CD4-positive, alpha-beta T cell treated with Interferon alpha-2 for 1 hour (primary cell): ENCODE measurements around the gene TMCC3.
"Not testable (repeated sequence)": the region's sequence is repeated elsewhere in the genome, so short reads cannot be mapped to it uniquely, and the experiment has no call there.

Experiments
- DNase-seq, 2 donors: peaks; one replicate each; pipeline ENCODE4 v3.0.0-alpha.2; 2020 to 2022

The TMCC3 gene

GRCh38 chr12:94597268-94597667 lies 53.1 kb downstream of the TMCC3 start:
- DNase-seq: no peak

- no peak for DNase-seq
These were observed 53.8 kb downstream of the TMCC3 start for GRCh38 chr12:94596596-94596995.

- DNase-seq: no peak
These were observed 55.2 kb downstream of the TMCC3 start for GRCh38 chr12:94595152-94595551.

GRCh38 chr12:94594443-94594825 lies 55.9 kb downstream of the TMCC3 start:
- no peak for DNase-seq

GRCh38 chr12:94593822-94594442 lies 56.4 kb downstream of the TMCC3 start:
- DNase-seq: no peak

GRCh38 chr12:94592723-94593122 lies 57.6 kb downstream of the TMCC3 start:
- not testable (repeated sequence) for DNase-seq

GRCh38 chr12:94592080-94592479 lies 58.3 kb downstream of the TMCC3 start:
- DNase-seq: no peak

GRCh38 chr12:94590428-94590827 lies 59.9 kb downstream of the TMCC3 start:
- no peak for DNase-seq

- DNase-seq: no peak
These were observed 60.8 kb downstream of the TMCC3 start for GRCh38 chr12:94589591-94590001.

- no peak for DNase-seq
These were observed 62.0 kb downstream of the TMCC3 start for GRCh38 chr12:94588346-94588745.

GRCh38 chr12:94587266-94588241 lies 62.8 kb downstream of the TMCC3 start:
- no peak for DNase-seq

- no peak for DNase-seq
These were observed 63.6 kb downstream of the TMCC3 start for GRCh38 chr12:94586589-94587259.

GRCh38 chr12:94585626-94586025 lies 64.7 kb downstream of the TMCC3 start:
- no peak for DNase-seq

- DNase-seq: no peak
These were observed 66.0 kb downstream of the TMCC3 start for GRCh38 chr12:94584377-94584776.

- DNase-seq: no peak
These were observed 67.8 kb downstream of the TMCC3 start for GRCh38 chr12:94582591-94582990.

- DNase-seq: no peak
These were observed 74.5 kb downstream of the TMCC3 start for GRCh38 chr12:94575645-94576403.

- DNase-seq: no peak
These were observed 75.3 kb downstream of the TMCC3 start for GRCh38 chr12:94575024-94575423.

GRCh38 chr12:94571556-94571955 lies 78.8 kb downstream of the TMCC3 start:
- DNase-seq: no peak

- no peak for DNase-seq
These were observed 80.2 kb downstream of the TMCC3 start for GRCh38 chr12:94570161-94570560.

- no peak for DNase-seq
These were observed 82.6 kb downstream of the TMCC3 start for GRCh38 chr12:94567761-94568160.

- no peak for DNase-seq
These were observed 84.0 kb downstream of the TMCC3 start for GRCh38 chr12:94566345-94566744.

- DNase-seq: no peak
These were observed 84.7 kb downstream of the TMCC3 start for GRCh38 chr12:94565683-94566082.

GRCh38 chr12:94563286-94563685 lies 87.1 kb downstream of the TMCC3 start:
- no peak for DNase-seq
